Activated CD4-positive, alpha-beta T cell treated with anti-CD3 and anti-CD28 coated beads for 48 hours (primary cell): ENCODE measurements around the gene OR4C16.

Experiments used
- DNase-seq: peaks from one replicate; pipeline ENCODE4 v3.0.0-alpha.2; 2020

Gene OR4C16

GRCh38 chr11:55571828-55572227 is at the start of gene OR4C16:
TSS of gene OR4C16 (plus strand) at chr11:55572128. CDS start at chr11:55572128, 0 bp downstream.
- no peak for DNase-seq

- no peak for DNase-seq
Observed at GRCh38 chr11:55554169-55554568, 17.8 kb upstream of the OR4C16 start, which contains the start of gene OR4C15. TSS of gene OR4C15 (plus strand) at chr11:55554469. CDS start at chr11:55554469, 0 bp downstream.

- no peak for DNase-seq
Observed at GRCh38 chr11:55572548-55572947, 620 bp downstream of the OR4C16 start.

GRCh38 chr11:55607545-55607944 is 35.6 kb downstream of the OR4C16 start, which contains the start of gene OR4C11:
TSS of gene OR4C11 (minus strand) at chr11:55607645. CDS start at chr11:55604373, 3,272 bp downstream.
- DNase-seq: no peak
